Stimulated activated CD4-positive, alpha-beta T cell treated with anti-CD3 and anti-CD28 coated beads, Interleukin-2, amount 100 ng/mL, for 4 hours (primary cell): Measurements from ENCODE around the gene GLA.

Source experiments
- DNase-seq: peaks from one replicate; pipeline ENCODE4 v3.0.0-alpha.2; 2020; ENCODE audit warnings: low read depth

GLA gene

GRCh38 chrX:101397779-101398178 is 9.9 kb downstream of the GLA start:
- no peak for DNase-seq

DNA sequence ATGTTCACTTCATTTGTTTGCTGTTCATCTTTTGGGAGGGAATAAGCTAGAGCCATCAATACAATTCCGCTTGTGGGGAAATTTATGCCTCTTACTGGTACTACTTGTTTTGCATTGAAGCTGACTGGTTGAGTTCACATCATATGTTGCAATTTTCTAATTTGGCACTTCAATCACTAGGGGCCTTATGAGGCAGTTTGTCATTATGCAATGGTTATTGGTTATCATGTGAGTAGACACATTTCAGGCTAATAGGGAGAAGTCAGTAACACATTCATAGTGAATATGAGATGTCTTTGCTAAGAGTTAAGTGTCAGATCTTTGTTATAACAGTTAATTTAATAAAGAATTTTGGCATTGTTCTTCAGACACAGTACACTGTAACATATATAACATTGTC is 11.9 kb downstream of the GLA start:
- DNase-seq = no peak

DNA sequence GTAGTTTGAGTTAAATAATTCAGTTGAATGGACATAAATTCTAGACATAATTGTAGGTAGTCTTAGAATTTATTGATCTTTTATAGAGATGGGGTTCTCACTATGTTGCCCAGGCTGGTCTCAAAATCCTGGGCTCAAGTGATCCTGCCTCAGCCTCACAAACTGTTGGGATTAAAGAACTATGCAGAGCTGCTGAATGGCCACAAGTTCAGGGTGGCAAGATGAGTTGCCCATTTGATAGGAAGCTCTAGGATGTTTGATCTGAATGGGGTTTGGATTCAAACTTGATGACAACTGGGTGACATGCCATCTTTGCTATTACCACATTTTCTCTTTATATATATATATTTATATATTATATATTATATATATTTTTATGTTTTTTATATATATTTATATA is 13.4 kb downstream of the GLA start:
- DNase-seq = no peak

DNA sequence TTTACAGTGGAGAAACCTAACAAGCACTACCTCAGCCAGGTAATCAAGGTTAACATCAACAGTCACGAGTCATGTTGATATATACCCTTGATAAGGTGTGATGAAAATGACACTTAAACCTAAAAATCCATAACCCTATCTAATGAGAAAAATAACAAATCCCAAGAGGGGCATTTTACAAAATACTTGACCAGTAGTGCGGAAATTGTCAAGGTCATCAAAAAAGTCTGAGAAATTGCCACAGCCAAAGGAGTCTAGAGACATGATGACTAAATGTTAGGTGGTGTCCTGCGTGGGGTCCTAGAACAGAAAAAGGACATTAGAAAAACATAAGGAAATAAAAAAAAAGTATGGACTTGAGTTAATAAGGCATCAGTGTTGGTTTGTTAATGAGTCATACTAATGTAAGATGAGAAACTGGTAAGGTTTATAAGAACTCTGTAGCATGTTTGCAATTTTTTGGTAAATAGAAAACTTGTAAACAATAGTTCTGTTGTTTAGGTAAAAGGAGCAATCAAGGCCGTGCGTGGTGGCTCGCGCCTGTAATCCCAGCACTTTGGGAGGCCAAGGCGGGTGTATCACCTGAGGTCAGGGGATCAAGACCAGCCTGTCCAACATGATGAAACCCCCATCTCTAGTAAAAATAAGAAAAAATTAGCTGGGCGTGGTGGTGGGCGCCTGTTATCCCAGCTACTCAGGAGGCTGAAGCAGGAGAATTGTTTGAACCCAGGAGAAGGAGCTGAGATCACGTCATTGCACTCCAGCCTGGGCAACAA is 14.0 kb downstream of the GLA start:
- DNase-seq = no peak

DNA sequence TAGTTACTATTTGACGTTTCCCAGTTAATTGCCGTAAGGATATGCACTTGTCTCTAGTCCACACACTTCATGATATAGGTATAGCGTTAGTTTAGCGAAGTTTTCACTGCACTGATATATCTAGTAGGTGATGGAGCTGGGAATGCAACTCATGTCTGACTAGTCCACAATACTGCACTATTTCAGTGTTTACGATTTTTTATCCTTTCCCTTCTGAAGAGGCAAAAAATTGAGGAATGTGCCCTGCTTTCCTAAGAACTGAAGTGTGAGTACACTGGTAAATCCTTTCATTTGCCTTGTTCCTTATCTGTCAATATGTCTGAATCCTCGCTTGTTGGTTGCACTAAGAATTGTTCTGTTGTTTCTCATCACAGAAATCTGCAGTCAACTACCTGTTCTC is 15.9 kb downstream of the GLA start:
- no peak for DNase-seq

DNA sequence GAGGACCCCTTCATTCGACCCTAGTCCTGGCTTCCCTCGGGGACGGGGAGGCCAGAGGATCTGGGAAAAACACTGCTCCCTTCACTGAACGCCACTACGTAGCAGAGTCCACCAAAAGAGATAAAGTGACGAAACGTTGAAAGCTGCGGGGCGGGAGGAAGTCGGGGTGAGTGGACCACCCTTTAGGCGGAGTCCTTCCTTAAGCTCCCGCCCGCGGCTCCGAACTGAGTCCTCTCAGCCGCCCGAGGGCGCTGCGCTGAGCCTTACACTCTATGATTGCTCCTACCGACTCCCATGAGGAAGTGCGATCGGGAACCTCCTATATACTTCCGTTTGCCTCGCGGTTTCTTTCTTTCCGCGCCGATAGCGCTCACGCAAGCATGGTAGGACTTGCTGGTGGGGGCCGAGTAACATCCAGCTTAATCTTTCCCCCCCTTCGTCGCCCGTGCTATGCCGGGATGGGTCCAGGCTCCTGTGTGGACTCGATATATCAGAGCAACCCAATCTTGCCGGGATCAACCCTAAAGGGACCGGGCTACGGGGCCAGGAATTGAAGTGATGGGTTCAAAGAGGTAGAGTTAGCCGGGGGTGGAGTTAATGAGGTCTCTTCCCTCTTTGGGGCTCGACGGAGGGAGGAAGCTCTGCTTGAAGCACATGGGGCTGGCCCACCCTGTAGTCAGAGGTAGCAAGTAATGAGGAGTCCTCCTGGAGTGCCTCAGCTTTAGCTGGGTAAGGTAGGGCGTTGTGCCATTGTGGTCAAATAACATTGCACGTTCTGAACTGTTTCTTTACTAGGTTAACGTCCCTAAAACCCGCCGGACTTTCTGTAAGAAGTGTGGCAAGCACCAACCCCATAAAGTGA is 16.8 kb downstream of the GLA start, which contains the start of gene RPL36A:
Gene RPL36A, plus strand, starts transcription at position 348 of the 862 bp plus-strand sequence. Its CDS starts 33 bp downstream, at position 381.
- peak; percentile 75 for DNase-seq

- no peak for DNase-seq
These were observed 19.1 kb downstream of the GLA start for GRCh38 chrX:101388604-101389003.

GRCh38 chrX:101386542-101386885 is 21.2 kb downstream of the GLA start:
- no peak for DNase-seq

DNA sequence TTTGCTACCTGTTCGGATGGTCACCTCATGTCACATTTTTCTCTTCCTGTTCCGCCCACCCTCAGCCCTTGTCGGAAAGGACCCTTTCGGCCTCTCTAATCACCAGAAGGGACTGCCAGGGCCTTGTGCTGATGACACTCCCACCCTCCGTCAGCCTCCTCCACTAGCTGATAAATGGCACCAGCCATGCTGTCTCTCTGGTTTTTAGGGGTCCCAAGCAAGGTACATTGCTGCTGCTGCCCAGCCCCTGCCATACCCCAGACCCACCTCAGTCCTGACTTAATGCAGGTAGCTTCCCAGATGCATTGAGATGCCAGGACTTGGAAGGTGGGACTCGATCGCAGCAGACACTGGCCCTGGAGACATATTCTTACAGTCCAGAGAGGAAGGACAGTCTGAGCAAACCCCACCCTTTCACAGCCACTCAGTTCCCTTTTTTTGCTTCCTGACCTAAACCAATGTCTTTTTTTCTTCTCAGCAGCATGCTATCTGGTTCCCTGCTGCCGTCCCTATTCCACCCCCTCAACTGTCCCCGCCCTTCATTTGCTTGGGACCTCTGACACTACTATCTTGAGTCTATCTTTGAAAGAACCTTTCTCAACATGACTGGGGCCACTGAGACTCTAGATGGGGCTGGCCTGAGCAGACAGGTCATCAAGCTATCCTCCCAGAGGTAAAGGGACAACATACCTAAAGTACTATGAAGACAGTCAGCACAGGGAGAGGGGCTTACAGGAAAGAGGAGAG is 21.8 kb downstream of the GLA start, which contains the start of gene BTK:
Gene BTK, minus strand, starts transcription at position 397 of the 747 bp plus-strand sequence. CDS start 10,907 bp downstream, outside the sequence.
- no peak for DNase-seq

DNA sequence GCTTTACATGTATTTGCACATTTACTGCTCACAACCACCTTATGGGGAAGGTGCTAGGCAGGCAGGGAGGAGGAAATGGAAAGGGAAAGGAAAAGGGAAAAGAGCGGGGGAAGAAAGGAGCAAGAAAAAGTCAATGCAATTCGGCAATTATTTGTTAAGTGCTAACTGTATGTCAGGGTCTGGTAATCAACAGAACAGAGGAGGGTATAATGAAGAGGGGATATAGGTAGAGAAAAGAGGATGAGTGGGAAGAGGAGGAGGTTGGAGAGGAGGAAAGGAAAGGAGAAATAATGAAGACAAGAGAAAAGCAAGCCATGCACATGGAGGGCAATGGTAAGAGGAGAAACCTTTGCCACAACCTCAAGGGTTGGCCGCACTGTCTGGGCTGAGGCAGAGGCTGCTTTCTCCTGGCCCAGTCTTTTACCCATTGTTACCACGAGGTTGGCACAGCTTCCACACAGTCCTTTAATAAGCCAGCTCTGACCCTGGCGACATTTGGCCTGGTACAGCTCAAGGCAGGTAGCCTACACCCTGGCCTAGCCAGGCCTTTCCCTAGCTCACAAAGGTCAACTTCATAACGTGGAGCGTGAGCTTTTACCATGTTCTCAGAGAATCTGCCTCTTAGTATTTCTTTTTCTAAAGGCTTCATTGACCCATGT is 22.6 kb downstream of the GLA start:
- DNase-seq = no peak

DNA sequence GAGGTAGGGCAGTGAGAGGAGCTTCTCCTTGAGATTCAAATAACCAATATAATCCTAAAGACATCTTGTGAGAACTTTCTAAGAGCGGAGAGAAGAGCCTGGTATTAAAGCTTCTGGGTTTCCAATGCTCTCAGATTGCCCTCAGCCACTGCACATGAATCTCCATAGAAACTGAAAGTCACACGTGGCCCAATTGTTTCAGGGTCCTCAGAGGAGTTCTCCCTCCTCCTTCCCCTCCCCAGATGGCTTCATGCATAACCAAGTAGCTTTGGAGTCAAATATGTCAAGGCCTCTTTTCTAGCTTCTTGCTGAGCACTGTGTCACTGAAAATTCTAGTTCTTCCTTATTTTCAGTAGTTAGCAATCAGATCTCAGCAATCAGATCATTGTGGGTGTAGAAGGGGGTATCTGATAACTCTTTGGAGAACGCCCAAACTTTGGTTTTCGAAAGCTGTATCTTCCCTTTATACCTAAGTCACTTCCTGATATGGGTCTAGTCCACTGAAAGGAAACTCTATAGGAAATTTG is 24.0 kb downstream of the GLA start:
- no peak for DNase-seq

GRCh38 chrX:101377547-101377946 is 30.2 kb downstream of the GLA start:
- DNase-seq = no peak

DNA sequence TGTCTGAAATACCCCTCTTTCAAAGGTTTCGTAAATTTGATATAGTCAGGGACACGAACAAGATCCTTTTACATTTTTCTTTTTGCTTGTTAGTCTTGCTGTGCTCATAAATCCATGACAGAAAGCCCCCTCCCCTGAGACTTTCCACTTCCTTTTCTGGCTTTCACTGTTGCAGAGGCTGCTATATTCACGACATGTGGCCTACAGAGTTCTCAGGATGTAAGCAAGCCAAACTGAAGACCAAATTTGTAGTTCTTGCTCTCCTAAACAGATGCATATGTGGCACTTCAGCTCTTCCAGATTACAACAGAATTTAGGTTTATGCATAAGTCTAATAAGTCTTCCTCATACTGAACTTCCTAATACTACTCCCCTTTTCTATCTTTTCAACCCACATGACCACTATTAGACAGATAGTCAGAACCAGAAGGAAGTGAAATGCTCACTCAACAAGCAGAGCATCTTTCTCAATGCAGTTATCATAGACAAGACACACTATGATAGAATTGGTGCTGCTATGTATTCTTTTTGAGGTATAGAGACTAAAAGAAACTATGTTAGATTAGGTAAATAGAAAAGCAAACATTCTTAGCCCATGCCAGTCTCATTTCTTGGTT is 36.7 kb downstream of the GLA start:
- no peak for DNase-seq

DNA sequence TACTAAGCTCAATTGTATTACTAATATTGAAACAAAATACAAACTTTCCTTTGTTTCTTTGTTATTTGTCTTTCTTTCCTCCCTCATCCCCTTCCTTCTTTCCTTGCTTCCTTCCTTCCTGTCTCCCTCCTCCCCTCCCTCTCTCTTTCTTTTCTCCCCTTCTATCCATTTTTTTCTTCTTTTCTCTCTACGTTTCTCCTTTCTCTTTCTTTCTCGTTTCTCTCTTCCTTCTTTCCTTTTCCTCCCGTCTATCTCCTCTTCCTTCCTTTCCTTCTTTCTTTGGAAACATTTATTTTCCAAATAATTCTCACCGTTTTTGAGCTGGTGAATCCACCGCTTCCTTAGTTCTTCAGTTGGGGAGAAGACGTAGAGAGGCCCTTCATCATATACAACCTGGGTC is 38.0 kb downstream of the GLA start:
- no peak for DNase-seq

DNA sequence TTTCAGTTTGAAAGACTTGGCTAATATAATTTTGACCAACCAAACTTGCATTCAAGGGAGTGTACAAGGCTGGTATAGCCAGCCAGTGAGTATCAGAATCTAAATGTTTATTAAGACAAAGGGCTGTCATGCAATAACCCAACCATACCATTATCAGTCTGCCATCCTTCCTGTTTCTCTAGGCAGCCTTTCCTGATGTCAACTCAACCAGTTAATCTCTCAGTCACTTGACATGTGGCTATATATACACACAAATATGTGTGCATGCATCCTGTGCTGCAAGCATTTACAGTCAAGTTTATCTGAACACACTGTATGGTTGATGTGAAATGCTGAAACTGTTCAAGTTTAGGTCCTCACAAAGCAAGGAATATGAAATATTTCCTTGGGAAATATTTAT is 38.9 kb downstream of the GLA start:
- DNase-seq = no peak

- DNase-seq = no peak
These were observed 42.4 kb downstream of the GLA start for GRCh38 chrX:101365301-101365795.

DNA sequence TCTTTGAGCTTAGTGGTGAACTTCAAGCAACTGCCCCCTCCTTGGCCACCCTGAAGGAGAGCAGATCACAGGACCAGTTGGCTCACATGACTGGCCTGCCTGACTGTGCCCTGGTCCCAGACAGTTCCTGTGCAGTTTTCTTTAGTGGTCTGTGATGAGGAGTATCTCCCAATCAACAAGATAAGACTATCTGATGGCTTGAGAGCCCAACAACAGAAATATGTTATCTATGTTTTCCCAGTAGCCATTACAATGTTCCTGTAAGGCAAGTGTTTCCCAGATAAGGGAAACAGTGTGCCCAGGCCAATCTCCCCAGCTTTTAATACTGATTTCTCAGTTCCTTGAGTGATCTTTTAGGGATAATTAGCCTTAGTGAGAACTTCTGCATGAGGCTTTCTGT is 45.0 kb downstream of the GLA start:
- DNase-seq = no peak

DNA sequence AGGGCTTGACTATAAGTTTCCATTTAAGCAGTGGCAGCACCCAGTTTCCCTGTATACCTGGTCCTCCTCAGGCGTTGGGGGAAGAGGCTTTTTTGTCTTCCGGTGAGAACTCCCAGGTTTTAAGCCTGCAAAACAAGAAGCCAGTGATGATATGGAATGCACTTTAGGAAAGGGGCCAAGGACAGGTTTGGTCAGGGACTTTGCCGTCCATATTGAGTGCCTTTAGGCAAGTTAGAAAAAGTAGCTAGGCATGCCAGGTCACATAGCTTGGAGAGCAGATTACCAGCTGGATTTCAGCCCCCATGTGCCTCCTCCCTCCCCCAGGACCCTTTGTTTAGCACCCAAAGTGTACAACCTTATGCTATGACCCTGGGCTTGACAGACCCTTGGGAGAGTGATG is 45.6 kb downstream of the GLA start:
- DNase-seq = no peak

DNA sequence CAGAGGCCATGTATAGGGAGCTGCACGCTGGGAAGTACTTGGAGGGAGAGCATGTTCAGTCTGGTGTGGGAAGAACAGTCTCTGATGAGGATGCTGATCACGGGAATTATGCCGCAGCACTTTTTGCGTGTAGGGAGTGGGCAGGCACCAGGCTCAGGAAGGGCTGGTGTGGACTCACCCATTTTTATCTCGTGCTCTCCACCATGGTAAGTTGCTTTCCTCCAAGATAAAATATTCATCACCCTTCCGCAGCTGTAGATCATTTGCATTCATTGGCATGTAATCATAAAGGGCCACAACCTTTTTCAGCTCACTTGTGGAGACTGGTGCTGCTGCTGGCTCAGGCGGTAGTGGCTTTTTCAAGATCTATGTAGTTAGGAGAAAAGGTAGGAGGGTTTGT is 47.3 kb downstream of the GLA start:
- DNase-seq = no peak

- no peak for DNase-seq
These were observed 47.8 kb downstream of the GLA start for GRCh38 chrX:101359966-101360365.

DNA sequence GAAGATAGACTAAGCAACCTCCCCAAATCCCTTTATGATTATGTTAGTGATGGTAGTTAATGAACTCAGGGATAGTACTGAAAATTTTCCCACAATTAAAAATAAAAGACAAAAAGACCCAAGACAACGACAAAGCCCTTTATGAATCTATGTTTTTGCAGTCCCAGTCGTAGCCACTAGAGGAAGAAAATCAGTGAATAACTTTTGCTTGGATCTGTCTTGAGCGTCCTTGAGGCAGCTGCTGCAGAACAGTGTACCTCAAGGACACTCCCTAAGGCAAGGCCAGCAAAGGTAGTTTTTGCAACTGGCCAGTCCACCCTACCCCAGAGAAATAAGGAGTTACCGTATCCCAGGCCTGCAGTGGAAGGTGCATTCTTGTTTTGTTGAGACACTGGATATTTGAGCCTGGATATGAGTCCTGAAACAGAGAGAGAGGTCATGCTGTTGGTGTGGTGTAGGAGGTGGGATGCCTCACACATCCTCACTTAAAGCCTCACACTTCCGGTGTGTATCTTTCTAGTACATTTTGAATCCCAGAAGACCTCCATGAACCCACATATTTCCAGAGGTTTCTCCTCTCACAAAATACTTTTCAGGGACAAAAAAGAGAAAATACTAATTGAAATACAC is 50.4 kb downstream of the GLA start:
- DNase-seq = no peak
